HK-2 (cell line): ENCODE measurements around the gene CENPC.
"Not testable (repeated sequence)": the region's sequence is repeated elsewhere in the genome, so short reads cannot be mapped to it uniquely, and the experiment has no call there.

Experiments
- DNase-seq: peaks from one replicate; pipeline ENCODE4 v3.0.0-alpha.2; 2018; ENCODE audit not compliant: unreplicated experiment

CENPC gene

GRCh38 chr4:67545199-67546003 is at the start of gene CENPC:
TSS of gene CENPC (minus strand) at chr4:67545503. CDS start at chr4:67545355, 148 bp downstream.
- DNase-seq: peak; percentile 98

- no peak for DNase-seq
Observed at GRCh38 chr4:67593741-67594175, 48.5 kb upstream of the CENPC start.

- no peak for DNase-seq
Observed at GRCh38 chr4:67587156-67587555, 41.9 kb upstream of the CENPC start.

GRCh38 chr4:67584496-67584895 is 39.2 kb upstream of the CENPC start:
- DNase-seq: no peak

GRCh38 chr4:67581913-67582312 is 36.6 kb upstream of the CENPC start:
- DNase-seq: no peak

- DNase-seq: no peak
Observed at GRCh38 chr4:67581208-67581857, 36.0 kb upstream of the CENPC start.

GRCh38 chr4:67580577-67580976 is 35.3 kb upstream of the CENPC start:
- no peak for DNase-seq

- no peak for DNase-seq
Observed at GRCh38 chr4:67576538-67576937, 31.2 kb upstream of the CENPC start.

- no peak for DNase-seq
Observed at GRCh38 chr4:67576059-67576466, 30.8 kb upstream of the CENPC start.

- DNase-seq: no peak
Observed at GRCh38 chr4:67575232-67576058, 30.1 kb upstream of the CENPC start.

- DNase-seq: no peak
Observed at GRCh38 chr4:67573193-67573592, 27.9 kb upstream of the CENPC start.

GRCh38 chr4:67571975-67572374 is 26.7 kb upstream of the CENPC start:
- no peak for DNase-seq

- DNase-seq: no peak
Observed at GRCh38 chr4:67570537-67570936, 25.2 kb upstream of the CENPC start.

GRCh38 chr4:67568820-67569219 is 23.5 kb upstream of the CENPC start:
- DNase-seq: no peak

GRCh38 chr4:67566335-67566734 is 21.0 kb upstream of the CENPC start:
- DNase-seq: no peak

GRCh38 chr4:67565284-67565683 is 20.0 kb upstream of the CENPC start:
- no peak for DNase-seq

- no peak for DNase-seq
Observed at GRCh38 chr4:67558493-67558892, 13.2 kb upstream of the CENPC start, which contains the start of gene STAP1. TSS of gene STAP1 (plus strand) at chr4:67558727. CDS start at chr4:67558810, 83 bp downstream.

GRCh38 chr4:67556436-67556835 is 11.1 kb upstream of the CENPC start:
- DNase-seq: no peak

GRCh38 chr4:67555447-67555846 is 10.1 kb upstream of the CENPC start:
- no peak for DNase-seq

GRCh38 chr4:67554096-67554495 is 8.8 kb upstream of the CENPC start:
- DNase-seq: no peak

- not testable (repeated sequence) for DNase-seq
Observed at GRCh38 chr4:67552146-67552792, 7.0 kb upstream of the CENPC start.

GRCh38 chr4:67550857-67551256 is 5.6 kb upstream of the CENPC start:
- no peak for DNase-seq
